Ishikawa (cell line): Measurements from ENCODE around the gene DNAAF8.

Experiments used
- CEBPB ChIP-seq: IDR thresholded peaks from 2 replicates; pipeline ENCODE4 v1.6.1; 2012
- CREB1 ChIP-seq: IDR thresholded peaks from 2 replicates; pipeline ENCODE4 v1.6.1; 2012; ENCODE audit warnings: low read depth
- EGR1 ChIP-seq: IDR thresholded peaks from 2 replicates; pipeline ENCODE4 v1.6.1; 2012
- EP300 ChIP-seq: IDR thresholded peaks from 2 replicates; pipeline ENCODE4 v1.6.1; 2012; ENCODE audit warnings: borderline replicate concordance
- FOXM1 ChIP-seq: IDR thresholded peaks from 2 replicates; pipeline ENCODE4 v1.6.1; 2012; ENCODE audit warnings: low read depth, borderline replicate concordance
- MAX ChIP-seq: IDR thresholded peaks from 2 replicates; pipeline ENCODE4 v1.6.1; 2012
- NFIC ChIP-seq: IDR thresholded peaks from 2 replicates; pipeline ENCODE4 v1.6.1; 2012
- RAD21 ChIP-seq: IDR thresholded peaks from 2 replicates; pipeline ENCODE4 v1.6.1; 2012; ENCODE audit warnings: low read depth
- TAF1 ChIP-seq: IDR thresholded peaks from 2 replicates; pipeline ENCODE4 v1.6.1; 2012; ENCODE audit warnings: low read depth, mild to moderate bottlenecking
- TCF12 ChIP-seq: IDR thresholded peaks from 2 replicates; pipeline ENCODE4 v1.6.1; 2012; ENCODE audit warnings: low read depth
- TEAD4 ChIP-seq: IDR thresholded peaks from 2 replicates; pipeline ENCODE4 v1.6.1; 2012
- YY1 ChIP-seq: IDR thresholded peaks from 2 replicates; pipeline ENCODE4 v1.6.1; 2012; ENCODE audit warnings: low read depth
- ZBTB7A ChIP-seq: IDR thresholded peaks from 2 replicates; pipeline ENCODE4 v1.6.1; 2012; ENCODE audit warnings: low read depth
- TF ChIP-seq, protein P1 (sequence below): IDR thresholded peaks from 2 replicates; pipeline ENCODE4 v1.6.1; 2012; ENCODE audit warnings: low read depth, mild to moderate bottlenecking
- TF ChIP-seq, protein P2 (sequence below): IDR thresholded peaks from 2 replicates; pipeline ENCODE4 v1.6.1; 2012

DNAAF8 gene

GRCh38 chr16:4747906-4748681, 13.8 kb downstream of the DNAAF8 start:
- TF ChIP-seq MAX, result no peak
- TF ChIP-seq FOXM1, result no peak
- TF ChIP-seq TEAD4, result no peak
- TF ChIP-seq NFIC, result no peak
- no peak for TF ChIP-seq ZBTB7A
- TF ChIP-seq CEBPB, result no peak
- TF ChIP-seq, protein P1, sequence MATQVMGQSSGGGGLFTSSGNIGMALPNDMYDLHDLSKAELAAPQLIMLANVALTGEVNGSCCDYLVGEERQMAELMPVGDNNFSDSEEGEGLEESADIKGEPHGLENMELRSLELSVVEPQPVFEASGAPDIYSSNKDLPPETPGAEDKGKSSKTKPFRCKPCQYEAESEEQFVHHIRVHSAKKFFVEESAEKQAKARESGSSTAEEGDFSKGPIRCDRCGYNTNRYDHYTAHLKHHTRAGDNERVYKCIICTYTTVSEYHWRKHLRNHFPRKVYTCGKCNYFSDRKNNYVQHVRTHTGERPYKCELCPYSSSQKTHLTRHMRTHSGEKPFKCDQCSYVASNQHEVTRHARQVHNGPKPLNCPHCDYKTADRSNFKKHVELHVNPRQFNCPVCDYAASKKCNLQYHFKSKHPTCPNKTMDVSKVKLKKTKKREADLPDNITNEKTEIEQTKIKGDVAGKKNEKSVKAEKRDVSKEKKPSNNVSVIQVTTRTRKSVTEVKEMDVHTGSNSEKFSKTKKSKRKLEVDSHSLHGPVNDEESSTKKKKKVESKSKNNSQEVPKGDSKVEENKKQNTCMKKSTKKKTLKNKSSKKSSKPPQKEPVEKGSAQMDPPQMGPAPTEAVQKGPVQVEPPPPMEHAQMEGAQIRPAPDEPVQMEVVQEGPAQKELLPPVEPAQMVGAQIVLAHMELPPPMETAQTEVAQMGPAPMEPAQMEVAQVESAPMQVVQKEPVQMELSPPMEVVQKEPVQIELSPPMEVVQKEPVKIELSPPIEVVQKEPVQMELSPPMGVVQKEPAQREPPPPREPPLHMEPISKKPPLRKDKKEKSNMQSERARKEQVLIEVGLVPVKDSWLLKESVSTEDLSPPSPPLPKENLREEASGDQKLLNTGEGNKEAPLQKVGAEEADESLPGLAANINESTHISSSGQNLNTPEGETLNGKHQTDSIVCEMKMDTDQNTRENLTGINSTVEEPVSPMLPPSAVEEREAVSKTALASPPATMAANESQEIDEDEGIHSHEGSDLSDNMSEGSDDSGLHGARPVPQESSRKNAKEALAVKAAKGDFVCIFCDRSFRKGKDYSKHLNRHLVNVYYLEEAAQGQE, result no peak
- TF ChIP-seq TCF12, result no peak
- TF ChIP-seq RAD21, result no peak
- TF ChIP-seq EGR1, result no peak
- no peak for TF ChIP-seq TAF1
- no peak for TF ChIP-seq CREB1
- TF ChIP-seq, protein P2, sequence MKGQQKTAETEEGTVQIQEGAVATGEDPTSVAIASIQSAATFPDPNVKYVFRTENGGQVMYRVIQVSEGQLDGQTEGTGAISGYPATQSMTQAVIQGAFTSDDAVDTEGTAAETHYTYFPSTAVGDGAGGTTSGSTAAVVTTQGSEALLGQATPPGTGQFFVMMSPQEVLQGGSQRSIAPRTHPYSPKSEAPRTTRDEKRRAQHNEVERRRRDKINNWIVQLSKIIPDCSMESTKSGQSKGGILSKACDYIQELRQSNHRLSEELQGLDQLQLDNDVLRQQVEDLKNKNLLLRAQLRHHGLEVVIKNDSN, result no peak
- TF ChIP-seq YY1, result no peak
- TF ChIP-seq EP300, result no peak

GRCh38 chr16:4748682-4749411, 14.5 kb downstream of the DNAAF8 start:
- TF ChIP-seq EGR1 (no peak), CREB1 (no peak), RAD21 (no peak), MAX (no peak), TEAD4 (no peak), TCF12 (no peak), FOXM1 (no peak), EP300 (no peak), CEBPB (no peak), TAF1 (no peak), ZBTB7A (no peak), YY1 (no peak), NFIC (no peak)
- TF ChIP-seq, protein P2, result no peak
- TF ChIP-seq, protein P1, result no peak

DNA sequence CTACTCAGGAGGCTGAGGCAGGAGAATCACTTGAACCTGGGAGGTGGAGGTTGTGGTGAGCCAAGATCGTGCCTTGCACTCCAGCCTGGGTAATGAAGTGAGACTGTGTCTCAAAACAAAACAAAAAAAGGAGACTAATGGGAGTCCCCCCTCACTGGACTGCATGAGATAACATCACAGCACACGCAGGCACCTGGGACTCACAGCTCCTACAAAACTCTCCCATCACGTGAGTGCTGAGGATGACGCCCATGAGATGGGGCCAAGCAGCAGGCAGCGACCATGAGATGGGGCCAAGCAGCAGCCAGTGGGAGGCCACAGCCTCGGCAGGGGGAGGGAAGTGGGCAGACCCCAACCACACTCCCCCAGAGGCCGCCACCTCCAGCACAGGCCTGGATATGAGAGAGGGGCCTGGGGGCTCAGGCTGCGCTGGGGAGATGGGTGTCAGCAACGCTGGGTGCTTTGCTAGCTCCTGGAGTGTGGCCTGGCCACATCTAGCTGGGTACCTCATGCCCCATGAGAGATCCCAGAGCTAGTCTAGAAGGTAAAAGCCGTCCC, 15.4 kb downstream of the DNAAF8 start:
- TF ChIP-seq, protein P1, result no peak
- no peak for TF ChIP-seq RAD21
- TF ChIP-seq, protein P2, result no peak
- TF ChIP-seq CEBPB, result no peak

- TF ChIP-seq FOXM1, result no peak
- no peak for TF ChIP-seq EP300
These were observed 16.6 kb downstream of the DNAAF8 start for GRCh38 chr16:4750896-4751295.
